ENCODE data around the gene ITGB1.

DNA sequence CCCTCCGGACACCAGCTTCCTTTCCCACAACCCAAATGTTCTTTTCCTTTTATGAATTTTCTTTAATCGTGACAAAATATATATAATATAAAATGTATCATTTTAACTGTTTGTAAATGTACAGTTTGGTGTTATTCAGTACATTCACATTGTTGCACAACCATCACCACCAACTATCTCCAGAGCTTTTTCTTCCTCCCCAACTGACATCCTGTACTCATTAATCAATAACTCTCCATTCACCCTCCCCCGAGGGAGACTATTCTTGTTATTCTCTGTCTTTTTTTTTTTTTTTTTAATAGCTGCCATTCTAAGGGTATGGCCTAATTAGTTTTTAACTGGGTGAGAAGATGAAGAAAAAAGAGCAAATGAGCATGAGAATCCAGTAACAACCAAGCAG, 30.6 kb upstream of the ITGB1 start:
- no peak for TF ChIP-seq TAF1 (IDR thresholded peaks at IDR 0.05; ENCODE audit: low read depth, low read length)
- TF ChIP-seq POLR2AphosphoS5 (IDR thresholded peaks at IDR 0.05; ENCODE audit: low read depth, low read length): no peak
- TF ChIP-seq POLR2A (IDR thresholded peaks at IDR 0.05; ENCODE audit: low read depth, low read length): no peak
- TF ChIP-seq SPI1 (IDR thresholded peaks at IDR 0.05; ENCODE audit: low read depth, low read length): no peak
- no peak for TF ChIP-seq PAX5 (IDR thresholded peaks at IDR 0.05; ENCODE audit: insufficient read depth, low read length, severe bottlenecking)
- TF ChIP-seq POU2F2 (IDR thresholded peaks at IDR 0.05; ENCODE audit: low read depth, low read length): no peak
